Measurements from ENCODE around the gene TAPT1. TPM values are rescaled to one million over a fixed set of nuclear protein-coding genes. Genes with fewer than 3 reads are reported as not detected.

Gene TAPT1
- total and polyA plus RNA-seq, 9 of the 15 experiments (the other 6 are each of a cell fraction or from before 2014, with no cell fraction given): 1.6 to 36.7 (median 20.7) TPM

GRCh38 chr4:16165931-16166330, 60.3 kb downstream of the TAPT1 start:
- CTCF ChIA-PET (ENCODE audit: low intra/inter-chr PET ratio): no interaction called here
- TF ChIP-seq POLR2H (tag; IDR thresholded peaks at IDR 0.05; ENCODE audit: low read depth) (no peak), ZNF398 (CRISPR knock-in tag; IDR thresholded peaks at IDR 0.05) (no peak), HDAC8 (tag; IDR thresholded peaks at IDR 0.05) (no peak), PRPF4 (IDR thresholded peaks at IDR 0.05; ENCODE audit: insufficient read depth, low read depth, low read length, poor library complexity, severe bottlenecking) (no peak), WHSC1 (IDR thresholded peaks at IDR 0.05; ENCODE audit: low read length) (no peak), CBFA2T3 (IDR thresholded peaks at IDR 0.05) (no peak), ZFP36 (IDR thresholded peaks at IDR 0.05; ENCODE audit: low read depth, low read length, partially characterized antibody) (no peak), GABPB1 (CRISPR knock-in tag; IDR thresholded peaks at IDR 0.05) (no peak), HIVEP1 (CRISPR knock-in tag; IDR thresholded peaks at IDR 0.05) (no peak), C11orf30 (IDR thresholded peaks at IDR 0.05; ENCODE audit: low read depth) (no peak), ZNF347 (CRISPR knock-in tag; IDR thresholded peaks at IDR 0.05; ENCODE audit: low read depth) (no peak), FIP1L1 (IDR thresholded peaks at IDR 0.05; ENCODE audit: low read depth, low read length, poor library complexity, severe bottlenecking) (no peak)
- DNase-seq (ENCODE audit: extremely low read depth in 1 of 4, low spot score in 3 of 4) (no peak), ATAC-seq (no peak), FAIRE-seq (no peak)
- H3K79me2 ChIP-seq (ENCODE audit: control insufficient read depth, insufficient read depth, low read length): no peaks in the 10 kb centered on the region
- H3K4me1 ChIP-seq (replicated peaks in 1 of 2; ENCODE audit: control insufficient read depth in 2 of 2, insufficient read depth in 2 of 2, low read length in 2 of 2): no peaks in the 10 kb centered on the region
- WGBS (ENCODE audit: insufficient coverage, low coverage, missing lambda C conversion rate): 95% methylated on average over 6 of the region's 7 CpGs
- no peak overlapping the region for H3K4me3 ChIP-seq
- no TSS peak for BruUV-seq (replicated peaks)
- H4K20me1 ChIP-seq (replicated peaks; ENCODE audit: control insufficient read depth, insufficient read depth, low read length): no peaks in the 10 kb centered on the region
- H3K36me3 ChIP-seq (ENCODE audit: control insufficient read depth, insufficient read depth, low read length): peaks cover 67% of the 10 kb centered on the region
- H3K9ac ChIP-seq (ENCODE audit: insufficient read depth in 1 of 2, low read depth in 2 of 2, low read length in 2 of 2): no peak overlapping the region
- no peak overlapping the region for H3K4me2 ChIP-seq (ENCODE audit: insufficient read depth, low read length)
- no peaks in the 10 kb centered on the region for H3K27me3 ChIP-seq (ENCODE audit: control insufficient read depth in 2 of 2, insufficient read depth in 2 of 2, low read length in 2 of 2)
- no peak overlapping the region for H2AFZ ChIP-seq (ENCODE audit: low read depth, low read length)
- no peak overlapping the region for H3K27ac ChIP-seq (ENCODE audit: extremely low read depth, low read depth, low read length)
- no peaks in the 10 kb centered on the region for H3K9me3 ChIP-seq (replicated peaks; ENCODE audit: control insufficient read depth, insufficient read depth, low read depth, low read length)
- POLR2A ChIA-PET: interaction anchor here (0.5 kb wide), 1 partner anchor 12 kb away, joined by 3 read pairs; no protein-coding TSS in a partner anchor
- intact Hi-C loops (cut with micrococcal nuclease) (no loop called here), in situ Hi-C loops (cut with MboI) (no loop called here)
- no peaks in the 10 kb centered on the region for H3K9me1 ChIP-seq (ENCODE audit: control insufficient read depth, insufficient read depth, low read length)

Data from K562 (cell line).